ENCODE data around the gene ISY1.
A peak's percentile ranks its signal among the peaks of the same experiment; 100 is the strongest.

Gene ISY1

DNA sequence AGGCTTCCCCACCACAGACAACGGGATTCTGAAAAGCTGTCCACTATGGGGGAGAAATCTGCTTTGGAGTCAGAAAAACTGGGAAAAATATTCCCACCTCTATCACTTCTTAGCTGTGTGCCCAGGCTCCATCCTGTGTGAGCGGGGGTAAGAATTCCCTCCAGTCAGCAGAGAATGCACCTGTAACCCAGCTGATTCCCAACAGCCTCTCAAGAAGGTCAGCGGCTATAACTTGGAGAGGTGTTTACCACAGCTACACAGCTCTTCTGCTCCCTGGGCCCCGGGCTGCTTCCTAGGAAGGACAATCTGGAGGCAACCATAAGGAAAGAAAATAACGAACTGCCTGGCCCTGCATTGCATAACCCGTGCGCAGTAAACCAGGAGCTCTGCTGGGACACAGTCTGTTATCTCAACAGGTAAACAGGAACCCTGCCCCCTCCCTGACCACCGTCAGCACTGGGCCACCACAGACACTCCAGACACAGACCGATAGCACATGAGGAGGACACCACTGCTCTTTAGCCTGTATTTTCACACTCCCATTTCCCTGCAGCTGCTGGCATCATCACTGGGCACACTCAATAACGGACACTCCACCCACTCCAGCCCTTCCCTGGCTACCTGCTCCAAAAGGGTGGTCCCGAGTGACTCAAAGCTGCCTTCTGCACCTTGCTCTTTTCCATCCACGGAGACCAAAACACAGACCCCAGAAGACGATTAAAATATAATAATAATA lies 41.3 kb downstream of the ISY1 start:
- Histone ChIP-seq H3F3A (ENCODE audit: insufficient read depth, low read length) (no peaks in the 10 kb centered on the region), H4K20me1 (ENCODE audit: insufficient read depth, low read length) (no peaks in the 10 kb centered on the region), H3K36me3 (ENCODE audit: insufficient read depth, low read length) (peaks cover 18% of the 10 kb centered on the region; the same call in 1 of the 2 replicates), H3K4me2 (ENCODE audit: low read length) (peak overlapping the region; percentile 86), H2AFZ (ENCODE audit: low read length) (no peak overlapping the region), H3K9me3 (ENCODE audit: low read length) (no peaks in the 10 kb centered on the region), H3K4me3 (ENCODE audit: low read depth, low read length, poor library complexity, severe bottlenecking) (peak overlapping the region; percentile 69), H3K4me1 (ENCODE audit: insufficient read depth, low read length, severe bottlenecking) (peaks cover 54% of the 10 kb centered on the region), H3K27ac (ENCODE audit: low read depth, low read length, poor library complexity, severe bottlenecking) (peak overlapping the region; percentile 86), H3K27me3 (ENCODE audit: insufficient read depth, low read length) (no peaks in the 10 kb centered on the region), H3K9ac (ENCODE audit: low read length) (peak overlapping the region; percentile 81), H3K79me2 (ENCODE audit: insufficient read depth, low read length) (peaks cover 14% of the 10 kb centered on the region), H3K9me2 (ENCODE audit: low read depth, low read length) (no peaks in the 10 kb centered on the region)
- TF ChIP-seq, protein P1, sequence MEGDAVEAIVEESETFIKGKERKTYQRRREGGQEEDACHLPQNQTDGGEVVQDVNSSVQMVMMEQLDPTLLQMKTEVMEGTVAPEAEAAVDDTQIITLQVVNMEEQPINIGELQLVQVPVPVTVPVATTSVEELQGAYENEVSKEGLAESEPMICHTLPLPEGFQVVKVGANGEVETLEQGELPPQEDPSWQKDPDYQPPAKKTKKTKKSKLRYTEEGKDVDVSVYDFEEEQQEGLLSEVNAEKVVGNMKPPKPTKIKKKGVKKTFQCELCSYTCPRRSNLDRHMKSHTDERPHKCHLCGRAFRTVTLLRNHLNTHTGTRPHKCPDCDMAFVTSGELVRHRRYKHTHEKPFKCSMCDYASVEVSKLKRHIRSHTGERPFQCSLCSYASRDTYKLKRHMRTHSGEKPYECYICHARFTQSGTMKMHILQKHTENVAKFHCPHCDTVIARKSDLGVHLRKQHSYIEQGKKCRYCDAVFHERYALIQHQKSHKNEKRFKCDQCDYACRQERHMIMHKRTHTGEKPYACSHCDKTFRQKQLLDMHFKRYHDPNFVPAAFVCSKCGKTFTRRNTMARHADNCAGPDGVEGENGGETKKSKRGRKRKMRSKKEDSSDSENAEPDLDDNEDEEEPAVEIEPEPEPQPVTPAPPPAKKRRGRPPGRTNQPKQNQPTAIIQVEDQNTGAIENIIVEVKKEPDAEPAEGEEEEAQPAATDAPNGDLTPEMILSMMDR (IDR thresholded peaks at IDR 0.05; ENCODE audit: low read length) = no peak
- no peak for TF ChIP-seq EZH2 (IDR thresholded peaks at IDR 0.05; ENCODE audit: borderline replicate concordance, low read length)

DNA sequence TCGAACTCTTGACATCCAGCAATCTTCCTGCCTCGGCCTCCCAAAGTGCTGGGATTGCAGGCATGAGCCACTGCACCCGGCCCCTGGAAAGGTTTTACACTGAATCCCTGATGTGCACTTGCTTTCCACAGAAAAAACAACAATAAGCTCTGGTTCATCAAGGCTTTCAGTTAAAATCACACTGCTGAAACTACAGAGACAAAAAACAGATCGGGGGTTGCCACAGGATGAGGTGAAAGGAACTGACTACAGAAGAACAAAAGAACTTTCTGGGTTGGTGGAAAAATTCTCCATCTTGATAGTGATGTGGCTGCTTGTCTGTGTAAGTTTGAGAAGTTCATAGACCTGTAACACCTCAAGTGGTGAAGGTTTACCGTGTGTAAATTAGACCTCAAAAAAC lies 42.1 kb downstream of the ISY1 start:
- Histone ChIP-seq H3K79me2 (ENCODE audit: insufficient read depth, low read length) (peaks cover 14% of the 10 kb centered on the region), H3K9ac (ENCODE audit: low read length) (peak overlapping the region; percentile 81)

DNA sequence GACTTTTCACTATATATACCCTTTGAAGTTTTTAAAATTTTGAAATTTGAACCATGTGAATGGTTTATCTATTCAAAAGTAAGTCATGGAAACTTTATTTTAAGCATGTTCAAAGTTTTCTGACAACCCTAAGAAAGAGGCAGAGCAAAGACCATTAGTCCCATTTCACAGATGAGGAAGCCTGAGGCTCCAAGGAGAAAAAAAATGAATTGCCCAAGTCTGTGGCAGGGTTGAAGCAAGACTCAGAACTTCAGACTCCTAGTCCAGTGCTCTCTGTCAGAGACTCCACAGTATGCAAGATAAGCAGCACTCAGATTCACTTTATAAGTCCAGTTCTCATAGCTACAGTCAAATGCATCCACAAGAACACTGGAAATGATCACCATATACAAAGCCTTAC lies 43.7 kb downstream of the ISY1 start:
- Histone ChIP-seq H3K9ac (ENCODE audit: low read length) (no peak overlapping the region; the same call in 1 of the 2 replicates), H3K36me3 (ENCODE audit: insufficient read depth, low read length) (peaks cover 18% of the 10 kb centered on the region; the same call in 1 of the 2 replicates), H3F3A (ENCODE audit: insufficient read depth, low read length) (no peaks in the 10 kb centered on the region), H2AFZ (ENCODE audit: low read length) (no peak overlapping the region), H3K27me3 (ENCODE audit: insufficient read depth, low read length) (no peaks in the 10 kb centered on the region), H3K79me2 (ENCODE audit: insufficient read depth, low read length) (peaks cover 14% of the 10 kb centered on the region), H3K4me3 (ENCODE audit: low read depth, low read length, poor library complexity, severe bottlenecking) (no peak overlapping the region), H3K27ac (ENCODE audit: low read depth, low read length, poor library complexity, severe bottlenecking) (peak overlapping the region; percentile 86), H3K4me1 (ENCODE audit: insufficient read depth, low read length, severe bottlenecking) (peaks cover 51% of the 10 kb centered on the region), H3K4me2 (ENCODE audit: low read length) (no peak overlapping the region; the same call in 1 of the 2 replicates), H3K9me2 (ENCODE audit: low read depth, low read length) (no peaks in the 10 kb centered on the region), H3K9me3 (ENCODE audit: low read length) (no peaks in the 10 kb centered on the region), H4K20me1 (ENCODE audit: insufficient read depth, low read length) (no peaks in the 10 kb centered on the region)
- TF ChIP-seq EZH2 (IDR thresholded peaks at IDR 0.05; ENCODE audit: borderline replicate concordance, low read length) = no peak
- TF ChIP-seq, protein P1 (IDR thresholded peaks at IDR 0.05; ENCODE audit: low read length) = no peak

More for the DNA sequence above, 42.1 kb downstream of the ISY1 start:
- Histone ChIP-seq H3K36me3 (ENCODE audit: insufficient read depth, low read length) (peaks cover 18% of the 10 kb centered on the region; the same call in 1 of the 2 replicates), H3K4me1 (ENCODE audit: insufficient read depth, low read length, severe bottlenecking) (peaks cover 53% of the 10 kb centered on the region), H3F3A (ENCODE audit: insufficient read depth, low read length) (no peaks in the 10 kb centered on the region), H3K9me2 (ENCODE audit: low read depth, low read length) (no peaks in the 10 kb centered on the region), H3K4me2 (ENCODE audit: low read length) (peak overlapping the region; percentile 86), H4K20me1 (ENCODE audit: insufficient read depth, low read length) (no peaks in the 10 kb centered on the region), H3K27ac (ENCODE audit: low read depth, low read length, poor library complexity, severe bottlenecking) (peak overlapping the region; percentile 86), H3K27me3 (ENCODE audit: insufficient read depth, low read length) (no peaks in the 10 kb centered on the region), H2AFZ (ENCODE audit: low read length) (no peak overlapping the region), H3K9me3 (ENCODE audit: low read length) (no peaks in the 10 kb centered on the region), H3K4me3 (ENCODE audit: low read depth, low read length, poor library complexity, severe bottlenecking) (peak overlapping the region; percentile 69)
- TF ChIP-seq, protein P1 (IDR thresholded peaks at IDR 0.05; ENCODE audit: low read length) = no peak
- TF ChIP-seq EZH2 (IDR thresholded peaks at IDR 0.05; ENCODE audit: borderline replicate concordance, low read length) = no peak
